ENCODE measurements around the gene ATP11C.

The ATP11C gene

GRCh38 chrX:139816204-139816603 is 116.6 kb downstream of the ATP11C start:
- Histone ChIP-seq H3K9me3 (no peaks in the 10 kb centered on the region), H3K36me3 (peaks cover 3% of the 10 kb centered on the region), H3K4me1 (ENCODE audit: control insufficient read depth in 1 of 2, insufficient read depth in 1 of 2, low read depth in 1 of 2, low read length in 1 of 2) (no peaks in the 10 kb centered on the region), H3K4me3 (ENCODE audit: low read depth in 1 of 2, low read length in 1 of 2) (no peak overlapping the region), H3K27me3 (no peaks in the 10 kb centered on the region), H3K27ac (no peak overlapping the region)
- no peak for TF ChIP-seq CTCF (IDR thresholded peaks at IDR 0.05)

- no peak overlapping the region for H3K27ac ChIP-seq
- H3K4me3 ChIP-seq (ENCODE audit: low read depth in 1 of 2, low read length in 1 of 2): no peak overlapping the region
- TF ChIP-seq CTCF (IDR thresholded peaks at IDR 0.05): no peak
- no peaks in the 10 kb centered on the region for H3K4me1 ChIP-seq (ENCODE audit: control insufficient read depth in 1 of 2, insufficient read depth in 1 of 2, low read depth in 1 of 2, low read length in 1 of 2)
- H3K27me3 ChIP-seq: no peaks in the 10 kb centered on the region
- peaks cover 3% of the 10 kb centered on the region for H3K36me3 ChIP-seq
- H3K9me3 ChIP-seq: no peaks in the 10 kb centered on the region
Measured at GRCh38 chrX:139815771-139816170, 117.1 kb downstream of the ATP11C start.

- TF ChIP-seq CTCF (IDR thresholded peaks at IDR 0.05): no peak
Measured at GRCh38 chrX:139811942-139812629, 120.8 kb downstream of the ATP11C start.

GRCh38 chrX:139804482-139804881 is 128.4 kb downstream of the ATP11C start:
- no peak overlapping the region for H3K27ac ChIP-seq
- TF ChIP-seq CTCF (IDR thresholded peaks at IDR 0.05): no peak

More at GRCh38 chrX:139811942-139812629, 120.8 kb downstream of the ATP11C start:
- no peak overlapping the region for H3K4me3 ChIP-seq (ENCODE audit: low read depth in 1 of 2, low read length in 1 of 2)
- no peaks in the 10 kb centered on the region for H3K4me1 ChIP-seq (ENCODE audit: control insufficient read depth in 1 of 2, insufficient read depth in 1 of 2, low read depth in 1 of 2, low read length in 1 of 2)
- no peaks in the 10 kb centered on the region for H3K9me3 ChIP-seq
- H3K36me3 ChIP-seq: peaks cover 3% of the 10 kb centered on the region
- H3K27ac ChIP-seq: no peak overlapping the region
- no peaks in the 10 kb centered on the region for H3K27me3 ChIP-seq

GRCh38 chrX:139803224-139803623 is 129.6 kb downstream of the ATP11C start:
- Histone ChIP-seq H3K27ac (no peak overlapping the region), H3K4me3 (ENCODE audit: low read depth in 1 of 2, low read length in 1 of 2) (no peak overlapping the region), H3K36me3 (peaks cover 27% of the 10 kb centered on the region), H3K9me3 (no peaks in the 10 kb centered on the region), H3K4me1 (ENCODE audit: control insufficient read depth in 1 of 2, insufficient read depth in 1 of 2, low read depth in 1 of 2, low read length in 1 of 2) (no peaks in the 10 kb centered on the region), H3K27me3 (no peaks in the 10 kb centered on the region)
- no peak for TF ChIP-seq CTCF (IDR thresholded peaks at IDR 0.05)

More at GRCh38 chrX:139804482-139804881, 128.4 kb downstream of the ATP11C start:
- no peaks in the 10 kb centered on the region for H3K27me3 ChIP-seq
- no peaks in the 10 kb centered on the region for H3K9me3 ChIP-seq
- H3K36me3 ChIP-seq: peaks cover 27% of the 10 kb centered on the region
- no peak overlapping the region for H3K4me3 ChIP-seq (ENCODE audit: low read depth in 1 of 2, low read length in 1 of 2)
- H3K4me1 ChIP-seq (ENCODE audit: control insufficient read depth in 1 of 2, insufficient read depth in 1 of 2, low read depth in 1 of 2, low read length in 1 of 2): no peaks in the 10 kb centered on the region
